ENCODE results near the gene BPIFB3.

The BPIFB3 gene

DNA sequence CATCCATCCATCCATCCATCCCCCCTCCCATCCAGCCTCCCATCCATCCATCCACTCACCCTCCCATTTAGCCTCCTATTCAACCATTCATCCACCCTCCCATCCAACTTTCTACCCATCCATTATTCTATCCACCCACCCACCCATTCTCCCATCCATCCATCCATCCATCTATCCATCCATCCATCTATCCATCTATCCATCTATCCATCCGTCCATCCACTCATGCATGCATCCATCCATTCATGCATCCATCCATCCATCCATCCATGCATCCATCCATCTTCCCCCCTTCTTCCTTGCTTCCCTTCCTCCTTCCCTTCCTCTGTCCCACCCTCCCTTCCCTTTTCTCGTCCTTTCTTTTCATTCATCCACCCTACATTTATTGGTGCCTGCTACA lies 21.0 kb downstream of the BPIFB3 start:
- no peak for DNase-seq
- no peaks in the 10 kb centered on the region for H3K36me3 Mint-ChIP-seq (ENCODE audit: low read depth)
- no peaks in the 10 kb centered on the region for H3K27me3 Mint-ChIP-seq
- no peaks in the 10 kb centered on the region for H3K4me1 Mint-ChIP-seq
- no peak overlapping the region for H3K4me3 Mint-ChIP-seq
- no peak for ATAC-seq
- no peaks in the 10 kb centered on the region for H3K9me3 Mint-ChIP-seq
- no peak overlapping the region for H3K27ac Mint-ChIP-seq

DNA sequence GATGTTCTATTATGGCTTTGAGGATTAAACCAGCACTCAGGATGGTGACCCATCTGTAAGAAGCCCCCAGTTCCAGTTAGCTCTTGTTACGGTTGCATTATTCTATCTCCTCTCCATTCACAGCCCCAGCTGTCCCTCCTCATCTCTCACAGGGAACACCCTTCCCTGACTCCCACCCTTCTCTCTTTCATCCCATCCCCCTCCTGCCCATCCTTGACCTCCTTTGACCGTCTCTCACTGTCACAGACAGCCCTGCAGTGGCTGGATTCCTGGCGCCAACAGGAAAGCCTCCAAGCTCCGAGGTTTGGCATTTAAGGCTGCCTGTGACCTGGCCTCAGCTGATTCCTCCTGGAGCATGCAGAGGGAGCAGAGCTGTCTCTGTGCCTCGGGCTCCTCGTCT lies 21.6 kb downstream of the BPIFB3 start:
- ATAC-seq (no peak), DNase-seq (no peak)
- Mint-ChIP-seq H3K4me1 (no peaks in the 10 kb centered on the region), H3K27me3 (no peaks in the 10 kb centered on the region), H3K4me3 (no peak overlapping the region), H3K36me3 (ENCODE audit: low read depth) (no peaks in the 10 kb centered on the region), H3K9me3 (no peaks in the 10 kb centered on the region), H3K27ac (no peak overlapping the region)

DNA sequence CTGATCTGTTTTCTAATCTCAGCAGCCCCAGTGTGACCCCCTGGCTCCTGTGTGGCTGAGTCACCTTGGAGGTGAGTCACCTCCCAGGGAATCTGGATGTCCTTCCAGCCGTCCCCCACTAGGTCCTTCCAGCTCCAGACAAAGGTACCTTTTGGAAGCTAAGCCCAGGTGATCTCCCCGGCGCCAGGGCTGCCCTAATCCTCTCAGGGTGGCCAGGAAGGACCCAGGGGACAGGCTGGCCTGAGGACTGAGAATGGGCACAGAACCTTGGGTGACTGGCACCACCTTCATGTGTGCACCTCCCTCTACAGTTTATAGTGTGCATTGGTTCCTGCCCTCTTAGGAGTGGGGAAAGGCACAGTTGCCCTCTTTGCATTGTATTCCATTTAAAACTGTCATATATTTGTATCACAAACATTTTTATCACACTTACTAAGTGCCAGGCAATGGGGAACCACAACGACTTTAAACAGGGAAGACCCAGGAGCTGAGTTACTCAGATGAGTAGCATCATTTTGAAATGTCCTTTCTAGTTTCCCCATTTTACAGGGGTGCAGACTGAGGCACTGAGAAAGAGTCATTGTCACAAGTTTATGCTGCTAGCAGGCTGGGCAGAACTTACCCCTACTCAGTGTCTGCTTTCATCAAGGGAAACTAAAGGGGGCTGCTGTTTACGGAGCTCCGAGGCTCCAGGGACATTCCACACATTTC lies 23.1 kb downstream of the BPIFB3 start:
- DNase-seq (no peak), ATAC-seq (no peak)
- Mint-ChIP-seq H3K27ac (no peak overlapping the region), H3K4me1 (no peaks in the 10 kb centered on the region), H3K9me3 (no peaks in the 10 kb centered on the region), H3K36me3 (ENCODE audit: low read depth) (no peaks in the 10 kb centered on the region), H3K27me3 (no peaks in the 10 kb centered on the region), H3K4me3 (no peak overlapping the region)

DNA sequence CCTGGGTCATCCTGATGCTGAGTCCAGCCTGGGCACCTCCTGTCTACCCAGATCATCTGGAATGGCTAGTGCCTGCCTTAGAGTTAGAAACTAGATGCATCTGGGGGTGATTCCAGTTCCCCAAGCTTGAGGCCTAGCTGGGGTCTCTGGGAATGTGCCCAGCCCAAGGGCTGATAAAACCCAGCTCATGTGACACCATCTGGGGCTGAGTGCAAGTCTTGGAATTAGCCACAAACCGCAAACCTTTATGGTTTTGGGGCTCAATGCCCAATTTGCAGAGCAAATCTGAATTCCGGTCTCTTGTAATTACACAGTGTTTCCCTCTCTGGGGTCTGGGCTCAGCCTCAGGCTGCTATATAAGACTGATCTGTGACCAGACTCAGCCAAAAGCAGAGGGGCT lies 25.6 kb downstream of the BPIFB3 start, which contains the start of gene BPIFB4:
BPIFB4 (plus strand) TSS at position 385 of the 400 bp plus-strand sequence. CDS start 1,884 bp downstream, outside the sequence.
- Mint-ChIP-seq H3K9me3 (no peaks in the 10 kb centered on the region), H3K4me3 (no peak within 1 kb of the TSS), H3K27ac (no peak within 1 kb of the TSS), H3K36me3 (ENCODE audit: low read depth) (no peaks in the 10 kb centered on the region), H3K27me3 (no peaks in the 10 kb centered on the region), H3K4me1 (no peaks in the 10 kb centered on the region)
- ATAC-seq (no peak), DNase-seq (no peak)

DNA sequence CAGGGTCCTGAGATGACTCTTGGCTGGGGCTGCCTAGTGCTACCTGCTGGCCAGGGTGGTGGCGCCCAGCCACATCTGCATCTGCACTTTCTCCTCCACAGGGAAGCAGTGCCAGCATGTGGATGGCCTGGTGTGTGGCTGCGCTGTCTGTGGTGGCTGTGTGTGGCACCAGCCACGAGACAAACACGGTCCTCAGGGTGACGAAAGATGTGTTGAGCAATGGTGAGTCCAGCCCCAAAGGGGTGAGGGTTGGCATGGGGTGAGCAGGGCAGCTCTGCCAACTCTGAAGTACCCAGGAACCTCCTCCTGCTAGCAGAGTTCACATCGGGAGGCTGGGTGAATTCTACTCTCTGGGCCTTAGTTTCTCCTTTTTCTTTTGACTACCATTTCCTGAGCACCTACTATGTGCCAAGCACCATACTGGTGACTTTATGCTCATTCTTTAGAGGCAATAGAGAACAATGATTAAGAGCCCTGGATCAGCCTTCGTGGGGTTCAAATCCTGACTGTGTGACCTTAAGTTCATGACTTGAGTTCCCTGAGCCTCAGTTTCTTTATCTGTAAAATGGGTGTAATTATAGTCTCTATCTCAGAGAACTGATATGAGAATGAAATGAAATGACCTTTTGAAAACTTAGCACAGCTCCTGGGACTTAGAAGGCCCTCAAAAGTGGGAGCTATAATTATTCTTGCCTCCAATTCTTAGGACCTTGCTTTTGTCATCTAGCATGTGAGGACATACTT lies 27.9 kb downstream of the BPIFB3 start:
- H3K27ac Mint-ChIP-seq: no peak overlapping the region
- no peaks in the 10 kb centered on the region for H3K4me1 Mint-ChIP-seq
- H3K9me3 Mint-ChIP-seq: no peaks in the 10 kb centered on the region
- no peaks in the 10 kb centered on the region for H3K27me3 Mint-ChIP-seq
- DNase-seq (no peak), ATAC-seq (no peak)
- no peaks in the 10 kb centered on the region for H3K36me3 Mint-ChIP-seq (ENCODE audit: low read depth)
- no peak overlapping the region for H3K4me3 Mint-ChIP-seq

DNA sequence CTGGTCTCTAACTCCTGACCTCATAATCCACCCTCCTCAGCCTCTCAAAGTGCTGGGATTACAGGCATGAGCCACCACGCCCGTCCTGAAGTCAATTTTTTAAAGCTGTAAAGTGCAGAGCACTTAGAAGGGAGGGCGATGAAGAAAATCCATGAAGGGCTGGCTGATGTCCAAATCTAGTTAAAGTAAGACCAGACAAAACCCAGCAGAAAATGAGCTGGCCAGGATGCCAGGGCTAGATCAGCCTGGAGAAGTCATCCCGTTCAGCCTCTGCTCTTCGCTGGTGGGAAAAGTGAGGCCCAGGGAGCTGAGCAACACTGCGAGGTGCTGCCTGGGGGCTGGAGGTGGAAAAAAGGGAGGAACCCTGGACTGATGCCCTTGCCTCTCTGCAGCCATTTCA lies 28.8 kb downstream of the BPIFB3 start:
- no peaks in the 10 kb centered on the region for H3K9me3 Mint-ChIP-seq
- ATAC-seq: no peak

DNA sequence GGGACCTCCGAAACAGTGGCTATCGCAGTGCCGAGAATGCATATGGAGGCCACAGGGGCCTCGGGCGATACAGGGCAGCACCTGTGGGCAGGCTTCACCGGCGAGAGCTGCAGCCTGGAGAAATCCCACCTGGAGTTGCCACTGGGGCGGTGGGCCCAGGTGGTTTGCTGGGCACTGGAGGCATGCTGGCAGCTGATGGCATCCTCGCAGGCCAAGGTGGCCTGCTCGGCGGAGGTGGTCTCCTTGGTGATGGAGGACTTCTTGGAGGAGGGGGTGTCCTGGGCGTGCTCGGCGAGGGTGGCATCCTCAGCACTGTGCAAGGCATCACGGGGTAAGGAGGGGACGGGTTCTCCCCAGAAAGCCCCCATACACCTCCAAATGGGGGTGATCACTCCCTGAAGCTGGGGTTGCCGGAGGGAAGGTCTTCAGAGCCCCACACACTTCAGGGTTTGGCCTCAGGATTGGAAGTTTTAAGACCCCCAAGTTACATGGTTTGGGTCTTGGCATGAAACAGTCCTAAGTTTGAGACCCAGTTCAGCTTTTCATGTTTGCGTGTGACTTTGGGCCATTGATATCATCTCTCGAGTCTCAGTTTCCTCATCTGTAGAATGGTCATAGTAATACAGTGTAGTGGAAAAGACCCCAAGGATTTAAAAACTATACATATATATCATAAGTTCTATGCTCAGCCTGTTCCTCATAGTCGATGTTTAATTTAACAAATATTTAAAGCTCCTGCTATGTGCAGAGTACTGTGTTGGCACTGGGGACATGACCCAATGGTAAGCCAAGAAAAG lies 30.0 kb downstream of the BPIFB3 start:
- ATAC-seq (no peak), DNase-seq (no peak)
- H3K4me1 Mint-ChIP-seq: no peaks in the 10 kb centered on the region
- H3K4me3 Mint-ChIP-seq: no peak overlapping the region
- no peaks in the 10 kb centered on the region for H3K9me3 Mint-ChIP-seq
- H3K27me3 Mint-ChIP-seq: no peaks in the 10 kb centered on the region
- H3K36me3 Mint-ChIP-seq (ENCODE audit: low read depth): no peaks in the 10 kb centered on the region
- H3K27ac Mint-ChIP-seq: no peak overlapping the region

More for the DNA sequence above, 28.8 kb downstream of the BPIFB3 start:
- Mint-ChIP-seq H3K4me3 (no peak overlapping the region), H3K4me1 (no peaks in the 10 kb centered on the region), H3K36me3 (ENCODE audit: low read depth) (no peaks in the 10 kb centered on the region), H3K27ac (no peak overlapping the region), H3K27me3 (no peaks in the 10 kb centered on the region)
- DNase-seq: no peak

DNA sequence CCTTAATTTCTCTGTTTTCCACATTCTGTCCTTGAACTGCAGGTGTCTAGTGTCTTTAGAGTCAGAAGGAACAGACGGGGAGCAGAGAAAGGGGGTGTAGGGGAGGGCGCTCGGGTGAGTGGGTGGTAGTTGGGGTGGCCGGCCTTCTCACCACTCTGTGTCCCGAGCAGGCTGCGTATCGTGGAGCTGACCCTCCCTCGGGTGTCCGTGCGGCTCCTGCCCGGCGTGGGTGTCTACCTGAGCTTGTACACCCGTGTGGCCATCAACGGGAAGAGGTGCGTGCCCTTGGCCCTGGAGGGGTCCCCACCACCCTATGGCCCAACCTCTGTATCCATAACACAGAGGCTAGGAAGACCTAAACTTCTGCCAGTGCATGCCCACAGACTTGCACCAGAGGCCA lies 31.0 kb downstream of the BPIFB3 start:
- no peak overlapping the region for H3K4me3 Mint-ChIP-seq
- H3K27ac Mint-ChIP-seq: no peak overlapping the region
- no peak for ATAC-seq

DNA sequence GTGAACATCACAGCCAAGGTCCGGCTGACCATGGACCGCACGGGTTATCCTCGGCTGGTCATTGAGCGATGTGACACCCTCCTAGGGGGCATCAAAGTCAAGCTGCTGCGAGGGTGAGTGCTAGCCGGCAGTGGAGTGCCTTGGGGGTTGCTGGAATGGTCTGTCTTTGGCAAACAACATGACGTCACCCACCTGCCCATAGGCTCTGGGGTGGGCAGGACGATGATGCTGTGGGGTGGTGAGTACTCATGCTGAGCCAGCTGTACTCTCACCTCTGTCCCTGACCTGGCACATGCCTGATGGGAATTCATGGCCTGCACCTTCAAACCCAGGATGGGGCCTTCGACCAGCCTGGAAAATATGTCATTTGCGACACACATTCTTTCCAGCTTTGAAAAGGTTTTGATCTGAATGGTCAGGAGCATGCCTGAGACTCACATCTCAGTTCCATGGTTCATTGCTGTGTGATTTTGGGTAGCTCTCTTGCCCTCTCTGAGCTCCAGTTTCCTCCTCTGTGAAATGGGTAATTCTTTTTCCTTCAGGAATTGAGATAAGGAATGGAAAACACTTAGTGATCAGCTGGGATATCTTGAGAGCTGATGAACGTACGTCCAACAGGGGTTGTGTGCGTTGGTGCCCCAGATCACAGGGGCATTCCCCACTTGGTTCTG lies 32.5 kb downstream of the BPIFB3 start:
- no peaks in the 10 kb centered on the region for H3K4me1 Mint-ChIP-seq
- H3K27ac Mint-ChIP-seq: no peak overlapping the region
- no peaks in the 10 kb centered on the region for H3K9me3 Mint-ChIP-seq
- DNase-seq (no peak), ATAC-seq (no peak)
- no peak overlapping the region for H3K4me3 Mint-ChIP-seq
- no peaks in the 10 kb centered on the region for H3K27me3 Mint-ChIP-seq
- no peaks in the 10 kb centered on the region for H3K36me3 Mint-ChIP-seq (ENCODE audit: low read depth)

More for the DNA sequence above, 31.0 kb downstream of the BPIFB3 start:
- Mint-ChIP-seq H3K27me3 (no peaks in the 10 kb centered on the region), H3K36me3 (ENCODE audit: low read depth) (no peaks in the 10 kb centered on the region), H3K9me3 (no peaks in the 10 kb centered on the region), H3K4me1 (no peaks in the 10 kb centered on the region)
- DNase-seq: no peak

DNA sequence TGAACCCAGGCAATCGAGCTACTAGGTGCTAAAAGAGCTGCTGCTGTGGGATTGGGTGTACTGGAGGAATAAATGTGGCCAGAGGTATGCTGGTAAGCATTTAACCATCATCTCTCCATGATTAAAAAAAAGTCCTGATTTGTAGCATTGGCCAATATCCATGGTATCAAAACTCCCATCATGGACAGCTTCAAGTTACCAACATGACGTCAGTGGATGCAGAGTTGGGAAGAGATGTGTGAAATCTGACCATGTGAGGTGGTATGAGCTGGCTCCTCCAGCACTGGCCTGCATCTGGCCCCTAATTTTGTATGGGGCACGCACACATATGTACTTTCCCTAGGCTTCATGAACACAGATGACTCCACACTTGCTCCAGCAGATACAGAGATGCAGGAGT lies 37.4 kb downstream of the BPIFB3 start:
- H3K4me3 Mint-ChIP-seq: no peak overlapping the region
- DNase-seq: no peak
- H3K27ac Mint-ChIP-seq: no peak overlapping the region
- no peaks in the 10 kb centered on the region for H3K36me3 Mint-ChIP-seq (ENCODE audit: low read depth)
- no peaks in the 10 kb centered on the region for H3K27me3 Mint-ChIP-seq
- H3K4me1 Mint-ChIP-seq: no peaks in the 10 kb centered on the region
- H3K9me3 Mint-ChIP-seq: no peaks in the 10 kb centered on the region
- ATAC-seq: no peak

DNA sequence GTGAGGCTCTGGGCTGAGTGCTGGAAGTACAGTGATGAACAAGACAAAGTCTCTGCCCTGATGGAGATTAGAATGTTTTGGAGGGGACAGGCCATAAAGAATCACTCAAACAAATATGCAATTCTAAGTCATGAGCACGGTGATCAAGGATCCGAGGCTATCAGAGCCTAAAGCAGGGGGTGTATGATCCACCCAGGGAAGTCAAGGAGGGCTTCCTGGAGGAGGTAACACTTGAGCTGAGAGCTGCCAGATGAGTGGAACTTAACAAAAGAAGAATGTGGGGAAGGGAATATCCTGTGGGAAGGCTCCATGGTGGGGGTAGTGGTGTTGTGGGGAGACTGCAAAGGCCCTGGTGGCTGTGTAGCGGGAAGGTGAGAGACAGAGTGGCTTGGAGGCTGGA lies 38.0 kb downstream of the BPIFB3 start:
- H3K27ac Mint-ChIP-seq: no peak overlapping the region
- H3K9me3 Mint-ChIP-seq: no peaks in the 10 kb centered on the region

DNA sequence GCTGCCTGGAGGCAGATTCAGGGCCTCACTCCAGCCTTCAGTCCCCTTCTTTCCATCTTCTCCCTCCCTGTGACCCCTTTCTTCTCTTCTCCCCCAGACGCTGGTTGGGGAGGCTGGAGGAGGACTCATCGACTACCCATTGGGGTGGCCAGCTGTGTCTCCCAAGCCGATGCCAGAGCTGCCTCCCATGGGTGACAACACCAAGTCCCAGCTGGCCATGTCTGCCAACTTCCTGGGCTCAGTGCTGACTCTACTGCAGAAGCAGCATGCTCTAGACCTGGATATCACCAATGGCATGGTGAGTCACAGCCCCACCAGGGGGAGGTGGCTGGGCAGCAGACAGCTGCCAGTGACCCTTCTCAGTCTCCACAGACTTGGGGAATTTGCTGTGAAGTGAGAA lies 38.7 kb downstream of the BPIFB3 start:
- no peak for DNase-seq
- Mint-ChIP-seq H3K36me3 (ENCODE audit: low read depth) (no peaks in the 10 kb centered on the region), H3K4me3 (no peak overlapping the region), H3K27ac (no peak overlapping the region), H3K9me3 (no peaks in the 10 kb centered on the region), H3K27me3 (no peaks in the 10 kb centered on the region), H3K4me1 (no peaks in the 10 kb centered on the region)
- ATAC-seq: peak; percentile 29

More for the DNA sequence above, 38.0 kb downstream of the BPIFB3 start:
- H3K4me3 Mint-ChIP-seq: no peak overlapping the region
- H3K4me1 Mint-ChIP-seq: no peaks in the 10 kb centered on the region
- no peaks in the 10 kb centered on the region for H3K27me3 Mint-ChIP-seq
- no peaks in the 10 kb centered on the region for H3K36me3 Mint-ChIP-seq (ENCODE audit: low read depth)
- ATAC-seq (no peak), DNase-seq (no peak)

DNA sequence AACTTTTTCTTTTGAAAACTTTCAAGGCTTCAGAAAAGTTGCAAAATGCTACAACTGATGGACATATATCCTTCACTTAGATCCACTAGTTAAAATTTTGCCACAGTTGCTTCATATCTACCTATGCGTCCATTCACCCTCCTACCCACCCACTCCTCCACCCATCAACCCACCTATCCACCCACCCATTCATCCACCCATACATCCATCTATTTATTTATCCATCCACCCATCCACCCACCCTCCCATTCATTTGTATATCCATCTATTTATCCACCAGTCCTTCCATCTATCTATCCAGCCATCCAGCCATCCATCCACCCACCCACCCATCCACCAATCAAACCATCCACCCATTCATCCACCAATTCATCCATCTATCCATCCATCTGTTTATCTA lies 39.4 kb downstream of the BPIFB3 start:
- DNase-seq (no peak), ATAC-seq (no peak)
- no peaks in the 10 kb centered on the region for H3K4me1 Mint-ChIP-seq
- no peaks in the 10 kb centered on the region for H3K27me3 Mint-ChIP-seq
- H3K27ac Mint-ChIP-seq: no peak overlapping the region
- no peaks in the 10 kb centered on the region for H3K9me3 Mint-ChIP-seq
- H3K4me3 Mint-ChIP-seq: no peak overlapping the region
- no peaks in the 10 kb centered on the region for H3K36me3 Mint-ChIP-seq (ENCODE audit: low read depth)

DNA sequence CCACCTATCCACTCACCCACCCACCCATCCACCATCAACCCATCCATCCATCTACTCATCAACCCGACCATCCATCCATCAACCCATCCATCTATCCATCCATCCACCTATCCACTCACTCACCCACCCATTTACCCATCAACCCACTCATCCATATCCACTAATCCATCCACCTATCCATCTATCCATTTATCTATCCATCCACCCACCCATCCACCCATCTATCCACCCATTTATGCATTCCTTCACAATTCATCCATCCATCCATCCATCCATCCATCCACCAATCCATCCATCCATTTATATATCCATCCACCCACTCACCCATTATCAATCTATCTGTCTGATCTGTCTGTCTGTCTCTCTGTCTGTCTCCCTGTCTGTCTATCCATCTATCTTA lies 39.9 kb downstream of the BPIFB3 start:
- Mint-ChIP-seq H3K27ac (no peak overlapping the region), H3K36me3 (ENCODE audit: low read depth) (no peaks in the 10 kb centered on the region), H3K27me3 (no peaks in the 10 kb centered on the region), H3K4me1 (no peaks in the 10 kb centered on the region), H3K4me3 (no peak overlapping the region), H3K9me3 (no peaks in the 10 kb centered on the region)
- no peak for DNase-seq
- no peak for ATAC-seq

Data from activated naive CD8-positive, alpha-beta T cell treated with anti-CD3 and anti-CD28 coated beads, Interleukin-2, amount 50 U/mL, for 24 hours (primary cell).